Measurements from ENCODE around the gene RAD23B. TPM values are rescaled to one million over a fixed set of nuclear protein-coding genes. Genes with fewer than 3 reads are reported as not detected.
A peak's percentile ranks its signal among the peaks of the same experiment; 100 is the strongest.

Gene RAD23B
- total and polyA plus RNA-seq, 2 of the 13 experiments (the other 11 are each of a cell fraction or from before 2014, with no cell fraction given) = 133 to 156 TPM

GRCh38 chr9:107249131-107249533, 33.9 kb upstream of the RAD23B start (continued):
- TF ChIP-seq BCL6 (CRISPR knock-in tag; IDR thresholded peaks at IDR 0.05) (peak; percentile 93), CEBPG (CRISPR knock-in tag; IDR thresholded peaks at IDR 0.05) (peak; percentile 87), ZNF510 (CRISPR knock-in tag; IDR thresholded peaks at IDR 0.05; ENCODE audit: low read depth) (no peak), ZNF430 (CRISPR knock-in tag; IDR thresholded peaks at IDR 0.05) (peak; percentile 59; the same call in 1 of the 2 replicates), PITX1 (CRISPR knock-in tag; IDR thresholded peaks at IDR 0.05) (peak; percentile 84), ZBTB7A (CRISPR knock-in tag; IDR thresholded peaks at IDR 0.05) (peak; percentile 59; the same call in 1 of the 2 replicates), MZF1 (CRISPR knock-in tag; IDR thresholded peaks at IDR 0.05; ENCODE audit: borderline replicate concordance) (no peak), SMC3 (IDR thresholded peaks at IDR 0.05; ENCODE audit: low read length) (peak; percentile 23; the same call in 1 of the 2 replicates), TP53 (CRISPR knock-in tag; conservative IDR thresholded peaks at IDR 0.05) (peak; percentile 96), ZFP1 (CRISPR knock-in tag; IDR thresholded peaks at IDR 0.05) (peak; percentile 81; the same call in 1 of the 2 replicates), ZKSCAN8 (CRISPR knock-in tag; IDR thresholded peaks at IDR 0.05; ENCODE audit: borderline replicate concordance) (peak; percentile 77; the same call in 1 of the 2 replicates), ZNF589 (CRISPR knock-in tag; conservative IDR thresholded peaks at IDR 0.05) (peak; percentile 87), CCDC6 (CRISPR knock-in tag; IDR thresholded peaks at IDR 0.05) (0 out of 2 replicates have a peak, but pooled peaks have one; percentile 65), ZNF644 (CRISPR knock-in tag; IDR thresholded peaks at IDR 0.05; ENCODE audit: low read depth) (peak; percentile 30; the same call in 1 of the 2 replicates), SNAPC5 (CRISPR knock-in tag; IDR thresholded peaks at IDR 0.05; ENCODE audit: borderline replicate concordance) (no peak), ZMYM3 (CRISPR knock-in tag; IDR thresholded peaks at IDR 0.05) (peak; percentile 58; the same call in 1 of the 2 replicates), HINFP (CRISPR knock-in tag; IDR thresholded peaks at IDR 0.05; ENCODE audit: low read depth) (no peak), REPIN1 (CRISPR knock-in tag; IDR thresholded peaks at IDR 0.05; ENCODE audit: borderline replicate concordance, low read depth) (no peak)
- TF ChIP-seq, protein P1, sequence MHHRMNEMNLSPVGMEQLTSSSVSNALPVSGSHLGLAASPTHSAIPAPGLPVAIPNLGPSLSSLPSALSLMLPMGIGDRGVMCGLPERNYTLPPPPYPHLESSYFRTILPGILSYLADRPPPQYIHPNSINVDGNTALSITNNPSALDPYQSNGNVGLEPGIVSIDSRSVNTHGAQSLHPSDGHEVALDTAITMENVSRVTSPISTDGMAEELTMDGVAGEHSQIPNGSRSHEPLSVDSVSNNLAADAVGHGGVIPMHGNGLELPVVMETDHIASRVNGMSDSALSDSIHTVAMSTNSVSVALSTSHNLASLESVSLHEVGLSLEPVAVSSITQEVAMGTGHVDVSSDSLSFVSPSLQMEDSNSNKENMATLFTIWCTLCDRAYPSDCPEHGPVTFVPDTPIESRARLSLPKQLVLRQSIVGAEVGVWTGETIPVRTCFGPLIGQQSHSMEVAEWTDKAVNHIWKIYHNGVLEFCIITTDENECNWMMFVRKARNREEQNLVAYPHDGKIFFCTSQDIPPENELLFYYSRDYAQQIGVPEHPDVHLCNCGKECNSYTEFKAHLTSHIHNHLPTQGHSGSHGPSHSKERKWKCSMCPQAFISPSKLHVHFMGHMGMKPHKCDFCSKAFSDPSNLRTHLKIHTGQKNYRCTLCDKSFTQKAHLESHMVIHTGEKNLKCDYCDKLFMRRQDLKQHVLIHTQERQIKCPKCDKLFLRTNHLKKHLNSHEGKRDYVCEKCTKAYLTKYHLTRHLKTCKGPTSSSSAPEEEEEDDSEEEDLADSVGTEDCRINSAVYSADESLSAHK (CRISPR knock-in tag; IDR thresholded peaks at IDR 0.05; ENCODE audit: borderline replicate concordance) = no peak
- TF ChIP-seq, protein P2, sequence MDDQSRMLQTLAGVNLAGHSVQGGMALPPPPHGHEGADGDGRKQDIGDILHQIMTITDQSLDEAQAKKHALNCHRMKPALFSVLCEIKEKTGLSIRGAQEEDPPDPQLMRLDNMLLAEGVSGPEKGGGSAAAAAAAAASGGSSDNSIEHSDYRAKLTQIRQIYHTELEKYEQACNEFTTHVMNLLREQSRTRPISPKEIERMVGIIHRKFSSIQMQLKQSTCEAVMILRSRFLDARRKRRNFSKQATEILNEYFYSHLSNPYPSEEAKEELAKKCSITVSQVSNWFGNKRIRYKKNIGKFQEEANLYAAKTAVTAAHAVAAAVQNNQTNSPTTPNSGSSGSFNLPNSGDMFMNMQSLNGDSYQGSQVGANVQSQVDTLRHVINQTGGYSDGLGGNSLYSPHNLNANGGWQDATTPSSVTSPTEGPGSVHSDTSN (CRISPR knock-in tag; IDR thresholded peaks at IDR 0.05; ENCODE audit: borderline replicate concordance) = no peak
- TF ChIP-seq, protein P3, sequence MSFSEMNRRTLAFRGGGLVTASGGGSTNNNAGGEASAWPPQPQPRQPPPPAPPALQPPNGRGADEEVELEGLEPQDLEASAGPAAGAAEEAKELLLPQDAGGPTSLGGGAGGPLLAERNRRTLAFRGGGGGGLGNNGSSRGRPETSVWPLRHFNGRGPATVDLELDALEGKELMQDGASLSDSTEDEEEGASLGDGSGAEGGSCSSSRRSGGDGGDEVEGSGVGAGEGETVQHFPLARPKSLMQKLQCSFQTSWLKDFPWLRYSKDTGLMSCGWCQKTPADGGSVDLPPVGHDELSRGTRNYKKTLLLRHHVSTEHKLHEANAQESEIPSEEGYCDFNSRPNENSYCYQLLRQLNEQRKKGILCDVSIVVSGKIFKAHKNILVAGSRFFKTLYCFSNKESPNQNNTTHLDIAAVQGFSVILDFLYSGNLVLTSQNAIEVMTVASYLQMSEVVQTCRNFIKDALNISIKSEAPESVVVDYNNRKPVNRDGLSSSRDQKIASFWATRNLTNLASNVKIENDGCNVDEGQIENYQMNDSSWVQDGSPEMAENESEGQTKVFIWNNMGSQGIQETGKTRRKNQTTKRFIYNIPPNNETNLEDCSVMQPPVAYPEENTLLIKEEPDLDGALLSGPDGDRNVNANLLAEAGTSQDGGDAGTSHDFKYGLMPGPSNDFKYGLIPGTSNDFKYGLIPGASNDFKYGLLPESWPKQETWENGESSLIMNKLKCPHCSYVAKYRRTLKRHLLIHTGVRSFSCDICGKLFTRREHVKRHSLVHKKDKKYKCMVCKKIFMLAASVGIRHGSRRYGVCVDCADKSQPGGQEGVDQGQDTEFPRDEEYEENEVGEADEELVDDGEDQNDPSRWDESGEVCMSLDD (CRISPR knock-in tag; IDR thresholded peaks at IDR 0.05; ENCODE audit: borderline replicate concordance) = peak; percentile 74; the same call in 1 of the 2 replicates

All from HepG2 (cell line).